Endothelial cell of umbilical vein (primary cell): ENCODE measurements around the gene AQP2. TPM values are rescaled to one million over a fixed set of nuclear protein-coding genes. Genes with fewer than 3 reads are reported as not detected.

Experiments used
- BruUV-seq: library from RNA; stranded (reverse); fragments of 400-500 nt; replicated peaks from 2 replicates; lab custom pipeline; 2021; lab: Mats Ljungman, UMichigan
- CTCF ChIA-PET: fragments of 300-600, 350-600 bp; sonication (Branson Sonifier 250); formaldehyde crosslinking; loops from one replicate; lab custom pipeline; 2021; ENCODE audit warnings: antibody characterized with exemption, inconsistent platforms; lab: Charles Lee
- POLR2A ChIA-PET: fragments of 300-600, 350-600 bp; sonication (Branson Sonifier 250); formaldehyde crosslinking; loops from one replicate; lab custom pipeline; 2021; ENCODE audit warnings: antibody characterized with exemption, inconsistent platforms; lab: Charles Lee
- DNase-seq: peaks from one replicate; pipeline ENCODE4 v3.0.0-alpha.2; 2011; ENCODE audit warnings: low read depth, low spot score
- FAIRE-seq: peaks from 2 replicates; lab custom pipeline; 2011; peaks lifted over from hg19 to GRCh38; lab: Jason Lieb, UNC
- H2AFZ ChIP-seq: 2 replicates; pipeline ENCODE4 v1.6.0; 2012; ENCODE audit warnings: low read depth, low read length, control low read depth, inconsistent platforms
- H3K27ac ChIP-seq: 2 replicates; pipeline ENCODE4 v1.5.1; 2011; ENCODE audit warnings: low read depth, mild to moderate bottlenecking, control low read depth, low read length, moderate library complexity; ENCODE audit not compliant: insufficient read depth
- H3K27me3 ChIP-seq, 2 experiments: 2 replicates each; pipeline versions ENCODE4 v1.6.0 to v1.6.1; 2011; ENCODE audit warnings: low read length in 2 of 2, mixed read lengths in 1 of 2; ENCODE audit not compliant: control insufficient read depth in 2 of 2, insufficient read depth in 2 of 2
- H3K36me3 ChIP-seq, 2 experiments: 2 replicates in 1 of 2; 3 replicates in 1 of 2; pipeline ENCODE4 v1.5.1; 2011; ENCODE audit warnings: low read length in 2 of 2, mild to moderate bottlenecking in 1 of 2, moderate library complexity in 1 of 2; ENCODE audit not compliant: control insufficient read depth in 2 of 2, insufficient read depth in 2 of 2; ENCODE audit errors: extremely low read depth in 1 of 2
- H3K4me1 ChIP-seq: 3 replicates; pipeline ENCODE4 v1.5.1; 2011; ENCODE audit warnings: mild to moderate bottlenecking, low read length; ENCODE audit not compliant: control insufficient read depth, insufficient read depth; ENCODE audit errors: extremely low read depth
- H3K4me2 ChIP-seq: 2 replicates; pipeline ENCODE4 v1.6.1; 2011; ENCODE audit warnings: low read length, control low read depth, mixed read lengths; ENCODE audit not compliant: insufficient read depth
- H3K4me3 ChIP-seq, 3 experiments: fragments of 200-600 bp in 1 of 3; sonication (generic), shearing (Covaris generic) in 1 of 3; replicated peaks in 1 of 3; 2 replicates each; pipeline ENCODE4 v1.5.1; 2011 to 2016; ENCODE audit warnings: control low read depth in 3 of 3, low read length in 3 of 3, mild to moderate bottlenecking in 2 of 3, inconsistent platforms in 1 of 3, low read depth in 1 of 3, moderate library complexity in 1 of 3; ENCODE audit not compliant: insufficient read depth in 1 of 3
- H3K79me2 ChIP-seq: 2 replicates; pipeline ENCODE4 v1.6.0; 2012; ENCODE audit warnings: low read length, inconsistent platforms; ENCODE audit not compliant: control insufficient read depth, insufficient read depth
- H3K9ac ChIP-seq: replicated peaks from 2 replicates; pipeline ENCODE3; 2011; ENCODE audit warnings: low read length, control low read depth; ENCODE audit not compliant: insufficient read depth; ENCODE audit errors: extremely low read depth
- H3K9me1 ChIP-seq: replicated peaks from 3 replicates; pipeline ENCODE4 v1.6.0; 2011; ENCODE audit warnings: mild to moderate bottlenecking, low read length; ENCODE audit not compliant: control insufficient read depth, insufficient read depth; ENCODE audit errors: extremely low read depth
- H3K9me3 ChIP-seq: replicated peaks from 2 replicates; pipeline ENCODE4 v1.5.1; 2012; ENCODE audit warnings: low read length, inconsistent platforms; ENCODE audit not compliant: control insufficient read depth, insufficient read depth
- H4K20me1 ChIP-seq: replicated peaks from 2 replicates; pipeline ENCODE3; 2011; ENCODE audit warnings: mild to moderate bottlenecking, low read length; ENCODE audit not compliant: control insufficient read depth, insufficient read depth; ENCODE audit errors: extremely low read depth
- EZH2 ChIP-seq: IDR thresholded peaks from 2 replicates; pipeline ENCODE4 v1.6.1; 2012; ENCODE audit warnings: borderline replicate concordance, low read depth, mild to moderate bottlenecking, moderate library complexity, low read length, inconsistent platforms; ENCODE audit not compliant: severe bottlenecking
- FOS ChIP-seq: IDR thresholded peaks from 2 replicates; pipeline ENCODE4 v1.6.1; 2011; ENCODE audit warnings: mild to moderate bottlenecking, low read length, moderate library complexity, borderline replicate concordance; ENCODE audit not compliant: insufficient read depth
- GATA2 ChIP-seq: IDR thresholded peaks from 2 replicates; pipeline ENCODE4 v1.7.0; 2011; ENCODE audit warnings: low read depth, mild to moderate bottlenecking, moderate library complexity, mixed read lengths, low read length; ENCODE audit not compliant: insufficient read length, insufficient read depth
- JUN ChIP-seq: IDR thresholded peaks from 2 replicates; pipeline ENCODE4 v1.6.1; 2011; ENCODE audit warnings: borderline replicate concordance, low read depth; ENCODE audit not compliant: insufficient read length, insufficient read depth
- MYC ChIP-seq: IDR thresholded peaks from one replicate; pipeline ENCODE4 v1.6.1; 2011; ENCODE audit warnings: mild to moderate bottlenecking, low read depth, low read length
- POLR2A ChIP-seq: IDR thresholded peaks from 2 replicates; pipeline ENCODE4 v1.6.1; 2012; ENCODE audit warnings: low read depth, mild to moderate bottlenecking, control low read depth, low read length
- POLR2AphosphoS5 ChIP-seq: IDR thresholded peaks from 2 replicates; pipeline ENCODE4 v1.6.1; 2012; ENCODE audit warnings: low read depth, mild to moderate bottlenecking, control low read depth, low read length, moderate library complexity; ENCODE audit not compliant: insufficient read depth
- dilution Hi-C: fragments of 300-500 bp; cut with MboI; formaldehyde crosslinking; loops from one replicate; pipeline ENCODE4 v1.15.0; 2019; ENCODE audit warnings: low sequenced_read_pairs; ENCODE audit not compliant: extremely low pct_ligation_motif_present
- intact Hi-C: fragments of 100-400 bp; cut with micrococcal nuclease; formaldehyde crosslinking; loops from one replicate; pipeline ENCODE4 v1.10.0; 2022
- polyA plus RNA-seq, 4 experiments: library from polyadenylated mRNA; depleted of rRNA in 3 of 4; stranded (reverse) in 3 of 4; unstranded in 1 of 4; fragments of >200 nt; gene quantifications; 2 replicates each; pipeline versions ENCODE4 v1.2.1 to v1.2.3, GENCODE V29; 2011 to 2012; ENCODE audit warnings: missing spikeins in 1 of 4
- total RNA-seq: library from RNA; stranded (reverse); gene quantifications from 2 replicates; pipeline ENCODE4 v1.2.3, GENCODE V29; 2021
- TF ChIP-seq, protein P1 (sequence below), 2 donors: IDR thresholded peaks; 1 replicate in 1 of 2; 2 replicates in 1 of 2; pipeline ENCODE4 v1.5.1; 2011; ENCODE audit warnings: low read length in 2 of 2, mild to moderate bottlenecking in 2 of 2, moderate library complexity in 2 of 2, control low read depth in 1 of 2, inconsistent platforms in 1 of 2, low read depth in 1 of 2; ENCODE audit not compliant: insufficient read depth in 1 of 2; ENCODE audit errors: extremely low read depth in 1 of 2
- TF ChIP-seq, protein P2 (sequence below): IDR thresholded peaks from 2 replicates; pipeline ENCODE4 v1.6.1; 2011; ENCODE audit not compliant: insufficient read depth, insufficient read length

AQP2 gene
- total and polyA plus RNA-seq, 2 donors (not counting 3 experiments of a cell fraction or from before 2014, with no cell fraction given) = not detected

DNA sequence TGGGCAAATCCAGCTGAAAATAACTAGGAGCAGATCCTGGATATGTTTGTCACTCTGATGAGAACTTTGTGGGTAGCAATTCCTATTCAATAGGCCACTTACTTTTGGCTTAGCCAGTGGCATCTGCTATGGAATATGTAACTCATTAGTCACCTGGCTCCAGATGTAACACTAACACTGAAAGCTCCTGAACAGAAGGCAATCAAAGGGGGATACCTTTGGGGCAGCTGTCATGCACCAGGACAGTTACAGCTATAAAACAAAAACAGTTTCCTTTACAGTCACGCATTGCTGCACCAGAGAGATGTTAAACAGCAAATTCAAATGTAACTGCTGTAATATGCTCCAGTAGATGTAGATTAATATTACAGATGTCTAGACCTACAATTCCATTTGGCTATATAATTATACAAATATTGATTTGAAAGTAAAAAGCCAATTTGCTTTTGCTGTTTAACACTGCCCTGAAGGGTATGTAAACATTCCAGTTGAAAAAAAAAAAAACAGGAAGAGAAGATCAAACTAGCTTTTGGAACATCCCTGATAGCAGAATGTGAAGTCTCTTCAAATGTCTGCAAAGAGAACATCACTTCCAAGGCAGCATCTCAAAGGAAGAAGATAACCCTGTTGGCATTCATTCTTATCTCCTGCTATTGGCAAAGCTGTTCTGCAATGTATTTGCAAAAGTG is 56.4 kb downstream of the AQP2 start:
- FAIRE-seq = peak; percentile 38
- H3K9me3 ChIP-seq = no peaks in the 10 kb centered on the region
- ChIA-PET CTCF (interaction anchor here (1.6 to 4.1 kb wide), 6 partner anchors 10 to 63 kb away, joined by 5 to 17 read pairs (median 12); partner anchors contain the start of gene RACGAP1), POLR2A (no interaction called here)
- dilution Hi-C loops (no loop called here), intact Hi-C loops (no loop called here)
- H3K9me1 ChIP-seq = no peaks in the 10 kb centered on the region
- peaks cover 2% of the 10 kb centered on the region for H4K20me1 ChIP-seq
- no peaks in the 10 kb centered on the region for H3K27me3 ChIP-seq
- no peak overlapping the region for H3K27ac ChIP-seq
- H3K79me2 ChIP-seq = peaks cover 26% of the 10 kb centered on the region
- TF ChIP-seq, protein P1, sequence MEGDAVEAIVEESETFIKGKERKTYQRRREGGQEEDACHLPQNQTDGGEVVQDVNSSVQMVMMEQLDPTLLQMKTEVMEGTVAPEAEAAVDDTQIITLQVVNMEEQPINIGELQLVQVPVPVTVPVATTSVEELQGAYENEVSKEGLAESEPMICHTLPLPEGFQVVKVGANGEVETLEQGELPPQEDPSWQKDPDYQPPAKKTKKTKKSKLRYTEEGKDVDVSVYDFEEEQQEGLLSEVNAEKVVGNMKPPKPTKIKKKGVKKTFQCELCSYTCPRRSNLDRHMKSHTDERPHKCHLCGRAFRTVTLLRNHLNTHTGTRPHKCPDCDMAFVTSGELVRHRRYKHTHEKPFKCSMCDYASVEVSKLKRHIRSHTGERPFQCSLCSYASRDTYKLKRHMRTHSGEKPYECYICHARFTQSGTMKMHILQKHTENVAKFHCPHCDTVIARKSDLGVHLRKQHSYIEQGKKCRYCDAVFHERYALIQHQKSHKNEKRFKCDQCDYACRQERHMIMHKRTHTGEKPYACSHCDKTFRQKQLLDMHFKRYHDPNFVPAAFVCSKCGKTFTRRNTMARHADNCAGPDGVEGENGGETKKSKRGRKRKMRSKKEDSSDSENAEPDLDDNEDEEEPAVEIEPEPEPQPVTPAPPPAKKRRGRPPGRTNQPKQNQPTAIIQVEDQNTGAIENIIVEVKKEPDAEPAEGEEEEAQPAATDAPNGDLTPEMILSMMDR (IDR thresholded peaks at IDR 0.05; ENCODE audit: extremely low read depth in 1 of 2, insufficient read depth in 1 of 2, low read depth in 1 of 2, low read length in 2 of 2) = no peak
- TF ChIP-seq JUN (no peak), POLR2AphosphoS5 (no peak), FOS (no peak), POLR2A (no peak), MYC (no peak), GATA2 (no peak), EZH2 (no peak)
- TF ChIP-seq, protein P2, sequence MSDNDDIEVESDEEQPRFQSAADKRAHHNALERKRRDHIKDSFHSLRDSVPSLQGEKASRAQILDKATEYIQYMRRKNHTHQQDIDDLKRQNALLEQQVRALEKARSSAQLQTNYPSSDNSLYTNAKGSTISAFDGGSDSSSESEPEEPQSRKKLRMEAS = no peak
- peaks cover 0 to 3% of the 10 kb centered on the region in 2 experiments for H3K36me3 ChIP-seq
- no peak overlapping the region for H2AFZ ChIP-seq
- no TSS peak for BruUV-seq
- no peak for DNase-seq
- peaks cover 3% of the 10 kb centered on the region for H3K4me1 ChIP-seq
- no peak overlapping the region for H3K4me2 ChIP-seq
- H3K4me3 ChIP-seq = no peak overlapping the region
- H3K9ac ChIP-seq = no peak overlapping the region

Other genes with a start within 250 kb of the AQP2 start
- 93.2 and 93.3 TPM in 2 replicates for gene FMNL3, start 243.3 kb upstream of the AQP2 start, total RNA-seq
- gene FMNL3, start 243.3 kb upstream of the AQP2 start, polyA plus RNA-seq = 33.6 and 35.1 TPM in 2 replicates
- gene TMBIM6, start 209.2 kb upstream of the AQP2 start, total RNA-seq = 393 and 395 TPM in 2 replicates
- 545 and 579 TPM in 2 replicates for gene TMBIM6, start 209.2 kb upstream of the AQP2 start, polyA plus RNA-seq
- 46.1 and 52.1 TPM in 2 replicates for gene NCKAP5L, start 122.3 kb upstream of the AQP2 start, total RNA-seq
- gene NCKAP5L, start 122.3 kb upstream of the AQP2 start, polyA plus RNA-seq = 17.4 and 22.7 TPM in 2 replicates
- 2.5 and 3.1 TPM in 2 replicates for gene BCDIN3D, start 107.6 kb upstream of the AQP2 start, total RNA-seq
- 1.8 TPM in 2 replicates for gene BCDIN3D, start 107.6 kb upstream of the AQP2 start, polyA plus RNA-seq
- 0.12 TPM in 1 of 2 replicates, not detected in the other for gene FAIM2, start 46.8 kb upstream of the AQP2 start, total RNA-seq
- 0.01 and 0.22 TPM in 2 replicates for gene FAIM2, start 46.8 kb upstream of the AQP2 start, polyA plus RNA-seq
- gene AQP5, start 11.1 kb downstream of the AQP2 start, total RNA-seq = 0.67 and 0.95 TPM in 2 replicates
- gene AQP5, start 11.1 kb downstream of the AQP2 start, polyA plus RNA-seq = 2.3 and 2.7 TPM in 2 replicates
- not detected in 2 replicates for gene AQP6, start 22.2 kb downstream of the AQP2 start, total RNA-seq
- gene AQP6, start 22.2 kb downstream of the AQP2 start, polyA plus RNA-seq = 0.04 TPM in 1 of 2 replicates, not detected in the other
- 56.3 and 62.9 TPM in 2 replicates for gene RACGAP1, start 74.8 kb downstream of the AQP2 start, total RNA-seq
- gene RACGAP1, start 74.8 kb downstream of the AQP2 start, polyA plus RNA-seq = 15.4 and 16.5 TPM in 2 replicates
- gene ASIC1, start 106.9 kb downstream of the AQP2 start, total RNA-seq = 0.53 and 0.55 TPM in 2 replicates
- gene ASIC1, start 106.9 kb downstream of the AQP2 start, polyA plus RNA-seq = 0.66 and 0.75 TPM in 2 replicates
- gene SMARCD1, start 134.6 kb downstream of the AQP2 start, total RNA-seq = 86.6 and 101 TPM in 2 replicates
- gene SMARCD1, start 134.6 kb downstream of the AQP2 start, polyA plus RNA-seq = 94.2 and 94.3 TPM in 2 replicates
- gene GPD1, start 153.3 kb downstream of the AQP2 start, total RNA-seq = 0.48 TPM in 1 of 2 replicates, not detected in the other
- 0.07 and 0.10 TPM in 2 replicates for gene GPD1, start 153.3 kb downstream of the AQP2 start, polyA plus RNA-seq
- 40.0 and 40.3 TPM in 2 replicates for gene COX14, start 161.5 kb downstream of the AQP2 start, total RNA-seq
- 106 and 114 TPM in 2 replicates for gene COX14, start 161.5 kb downstream of the AQP2 start, polyA plus RNA-seq
- 60.4 and 66.4 TPM in 2 replicates for gene CERS5, start 216.6 kb downstream of the AQP2 start, total RNA-seq
- gene CERS5, start 216.6 kb downstream of the AQP2 start, polyA plus RNA-seq = 108 and 118 TPM in 2 replicates